Putamen (tissue), 1 donor: ENCODE results near the gene FMR1NB.

ENCODE experiments used
- DNase-seq: peaks from one replicate; pipeline ENCODE4 v3.0.0-alpha.2; 2016; ENCODE audit warnings: low spot score

FMR1NB gene

GRCh38 chrX:147981038-147981752, at the start of gene FMR1NB:
FMR1NB (plus strand) TSS chrX:147981337; CDS start chrX:147981403, 66 bp downstream.
- DNase-seq: no peak

GRCh38 chrX:147933815-147934214, 47.3 kb upstream of the FMR1NB start:
- DNase-seq: no peak

- no peak for DNase-seq
These were observed 45.9 kb upstream of the FMR1NB start for GRCh38 chrX:147935156-147935758.

- no peak for DNase-seq
These were observed 35.9 kb upstream of the FMR1NB start for GRCh38 chrX:147945286-147945685.

GRCh38 chrX:147948531-147948930, 32.6 kb upstream of the FMR1NB start:
- DNase-seq: no peak

GRCh38 chrX:147950352-147950751, 30.8 kb upstream of the FMR1NB start:
- DNase-seq: no peak

- DNase-seq: no peak
These were observed 27.2 kb upstream of the FMR1NB start for GRCh38 chrX:147953976-147954375.

- no peak for DNase-seq
These were observed 23.8 kb upstream of the FMR1NB start for GRCh38 chrX:147957291-147957690.

GRCh38 chrX:147958291-147958690, 22.8 kb upstream of the FMR1NB start:
- DNase-seq: no peak

- no peak for DNase-seq
These were observed 20.4 kb upstream of the FMR1NB start for GRCh38 chrX:147960722-147961121.

- no peak for DNase-seq
These were observed 18.7 kb upstream of the FMR1NB start for GRCh38 chrX:147962476-147962875.

- DNase-seq: no peak
These were observed 2.2 kb upstream of the FMR1NB start for GRCh38 chrX:147978931-147979330.

- no peak for DNase-seq
These were observed 39.2 kb downstream of the FMR1NB start for GRCh38 chrX:148020329-148020728.

GRCh38 chrX:148024425-148025148, 43.5 kb downstream of the FMR1NB start:
- DNase-seq: no peak

GRCh38 chrX:148035380-148035779, 54.2 kb downstream of the FMR1NB start:
- no peak for DNase-seq

GRCh38 chrX:148037020-148037419, 55.9 kb downstream of the FMR1NB start:
- DNase-seq: no peak

- DNase-seq: no peak
These were observed 62.2 kb downstream of the FMR1NB start for GRCh38 chrX:148043271-148043855.

GRCh38 chrX:148047200-148047599, 66.1 kb downstream of the FMR1NB start:
- no peak for DNase-seq

- DNase-seq: no peak
These were observed 68.3 kb downstream of the FMR1NB start for GRCh38 chrX:148049441-148049840.

GRCh38 chrX:148051973-148052372, 70.8 kb downstream of the FMR1NB start:
- no peak for DNase-seq

- DNase-seq: no peak
These were observed 86.1 kb downstream of the FMR1NB start for GRCh38 chrX:148067285-148067684.

GRCh38 chrX:148069759-148070503, 88.8 kb downstream of the FMR1NB start:
- peak; percentile 11 for DNase-seq
